ENCODE measurements around the gene MPDU1. TPM values are rescaled to one million over a fixed set of nuclear protein-coding genes. Genes with fewer than 3 reads are reported as not detected.

Gene MPDU1
- total and polyA plus RNA-seq, 4 experiments from 2014 or later: 23.8 to 50.1 (median 33.3) TPM

DNA sequence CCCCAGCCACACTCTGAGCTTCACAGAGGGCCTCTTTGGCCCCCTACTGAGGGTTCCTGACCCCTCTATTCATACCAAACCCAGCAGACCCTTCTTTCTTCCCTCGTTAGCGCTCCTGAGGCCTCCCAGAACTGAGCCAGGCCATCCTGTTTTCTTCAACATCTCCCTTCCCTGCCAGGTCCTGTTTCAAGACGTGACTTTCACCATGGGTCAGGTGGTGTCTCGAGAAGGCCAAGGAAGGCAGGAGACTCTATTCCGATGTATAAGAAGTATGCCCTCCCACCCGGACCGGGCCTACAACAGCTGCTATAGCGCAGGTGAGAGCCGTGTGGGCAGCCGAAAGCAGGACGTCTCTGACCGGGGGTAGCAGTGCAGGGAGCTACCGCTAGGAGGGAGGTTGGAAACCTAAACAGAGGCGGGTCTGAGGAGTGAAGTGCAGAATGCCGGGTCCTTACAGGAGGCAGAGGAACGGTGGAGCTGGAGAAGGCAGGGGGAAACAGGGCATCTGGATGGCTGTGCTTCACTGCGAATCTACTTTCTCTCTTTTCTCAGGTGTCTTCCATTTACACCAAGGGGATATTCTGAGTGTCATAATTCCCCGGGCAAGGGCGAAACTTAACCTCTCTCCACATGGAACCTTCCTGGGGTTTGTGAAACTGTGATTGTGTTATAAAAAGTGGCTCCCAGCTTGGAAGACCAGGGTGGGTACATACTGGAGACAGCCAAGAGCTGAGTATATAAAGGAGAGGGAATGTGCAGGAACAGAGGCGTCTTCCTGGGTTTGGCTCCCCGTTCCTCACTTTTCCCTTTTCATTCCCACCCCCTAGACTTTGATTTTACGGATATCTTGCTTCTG is 23.3 kb upstream of the MPDU1 start:
- peak overlapping the region; percentile 95 to 99 (median 97) for H3K27ac Mint-ChIP-seq
- no peaks in the 10 kb centered on the region for H3K27me3 Mint-ChIP-seq
- H3K4me3 ChIP-seq (ENCODE audit: low read length in 2 of 2): no peak overlapping the region
- peak in 2 of 5 donors; percentile 36 to 75 for DNase-seq
- peaks cover 17 to 33% of the 10 kb centered on the region in 2 donors for H3K36me3 Mint-ChIP-seq
- H3K4me1 ChIP-seq (ENCODE audit: insufficient read depth, low read length): peaks cover 38% of the 10 kb centered on the region
- H3K36me3 ChIP-seq (ENCODE audit: insufficient read depth, low read length): peaks cover 23% of the 10 kb centered on the region
- peak overlapping the region; percentile 89 to 98 (median 94) for H3K4me3 Mint-ChIP-seq
- H3K27ac ChIP-seq (ENCODE audit: low read depth, low read length): peak overlapping the region; percentile 96
- intact Hi-C loops (cut with micrococcal nuclease): loop anchor here (1.0 kb wide), 11 partner anchors 12 to 280 kb away; partner anchors contain the start of genes MPDU1 and WRAP53
- ChIA-PET CTCF (ENCODE audit: partially characterized antibody) (interaction anchor here (0.7 to 4.9 kb wide), 54 partner anchors 8 to 514 kb away, joined by 3 to 173 read pairs (median 5); partner anchors contain the start of genes ACAP1, CD68, PLSCR3 and SLC2A4), POLR2A (ENCODE audit: partially characterized antibody) (interaction anchor here (0.6 to 7.8 kb wide), 25 partner anchors 8 to 355 kb away, joined by 3 to 72 read pairs (median 9); partner anchors contain the start of genes ACAP1, DVL2, MPDU1 and POLR2A)
- peaks cover 28 to 41% (median 34%) of the 10 kb centered on the region in 4 donors for H3K4me1 Mint-ChIP-seq
- H3K27me3 ChIP-seq (ENCODE audit: insufficient read depth, low read length): no peaks in the 10 kb centered on the region
- H3K9me3 ChIP-seq (ENCODE audit: control insufficient read depth in 1 of 2, low read length in 2 of 2): no peaks in the 10 kb centered on the region
- no peaks in the 10 kb centered on the region for H3K9me3 Mint-ChIP-seq

DNA sequence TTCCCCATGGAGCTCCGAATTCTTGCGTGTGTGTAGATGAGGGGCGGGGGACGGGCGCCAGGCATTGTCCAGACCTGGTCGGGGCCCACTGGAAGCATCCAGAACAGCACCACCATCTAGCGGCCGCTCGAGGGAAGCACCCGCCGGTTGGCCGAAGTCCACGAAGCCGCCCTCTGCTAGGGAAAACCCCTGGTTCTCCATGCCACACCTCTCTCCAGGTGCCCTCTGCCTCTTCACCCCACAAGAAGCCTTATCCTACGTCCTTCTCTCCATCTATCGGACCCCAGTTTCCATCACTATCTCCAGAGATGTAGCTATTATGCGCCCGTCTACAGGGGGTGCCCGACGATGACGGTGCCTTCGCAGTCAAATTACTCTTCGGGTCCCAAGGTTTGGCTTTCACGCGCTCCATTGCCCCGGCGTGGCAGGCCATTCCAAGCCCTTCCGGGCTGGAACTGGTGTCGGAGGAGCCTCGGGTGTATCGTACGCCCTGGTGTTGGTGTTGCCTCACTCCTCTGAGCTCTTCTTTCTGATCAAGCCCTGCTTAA is 22.6 kb upstream of the MPDU1 start:
- peak; percentile 75 to 85 (median 76) for DNase-seq
- Histone ChIP-seq H3K4me1 (ENCODE audit: insufficient read depth, low read length) (peaks cover 37% of the 10 kb centered on the region), H3K4me3 (ENCODE audit: low read length in 2 of 2) (peak overlapping the region; percentile 72 to 84), H3K9me3 (ENCODE audit: control insufficient read depth in 1 of 2, low read length in 2 of 2) (no peaks in the 10 kb centered on the region), H3K27me3 (ENCODE audit: insufficient read depth, low read length) (no peaks in the 10 kb centered on the region), H3K27ac (ENCODE audit: low read depth, low read length) (peak overlapping the region; percentile 96), H3K36me3 (ENCODE audit: insufficient read depth, low read length) (peaks cover 29% of the 10 kb centered on the region)
- peaks cover 25 to 37% (median 30%) of the 10 kb centered on the region in 4 donors for H3K4me1 Mint-ChIP-seq
- no peaks in the 10 kb centered on the region for H3K27me3 Mint-ChIP-seq
- H3K4me3 Mint-ChIP-seq: peak overlapping the region; percentile 89 to 98 (median 94)
- intact Hi-C loops (cut with micrococcal nuclease): loop anchor here (1.0 kb wide), 11 partner anchors 11 to 281 kb away; partner anchors contain the start of genes MPDU1 and WRAP53
- H3K9me3 Mint-ChIP-seq: no peaks in the 10 kb centered on the region
- CTCF ChIA-PET (ENCODE audit: partially characterized antibody): interaction anchor here (0.6 to 4.9 kb wide), 55 partner anchors 9 to 515 kb away, joined by 3 to 173 read pairs (median 5); partner anchors contain the start of genes ACAP1, CD68, PLSCR3 and SLC2A4
- POLR2A ChIA-PET (ENCODE audit: partially characterized antibody): interaction anchor here (0.6 to 7.8 kb wide), 31 partner anchors 9 to 660 kb away, joined by 3 to 72 read pairs (median 6); partner anchors contain the start of genes ACAP1, DVL2, MPDU1 and POLR2A
- H3K36me3 Mint-ChIP-seq: peaks cover 14 to 36% of the 10 kb centered on the region in 2 donors
- peak overlapping the region; percentile 95 to 99 (median 97) for H3K27ac Mint-ChIP-seq

DNA sequence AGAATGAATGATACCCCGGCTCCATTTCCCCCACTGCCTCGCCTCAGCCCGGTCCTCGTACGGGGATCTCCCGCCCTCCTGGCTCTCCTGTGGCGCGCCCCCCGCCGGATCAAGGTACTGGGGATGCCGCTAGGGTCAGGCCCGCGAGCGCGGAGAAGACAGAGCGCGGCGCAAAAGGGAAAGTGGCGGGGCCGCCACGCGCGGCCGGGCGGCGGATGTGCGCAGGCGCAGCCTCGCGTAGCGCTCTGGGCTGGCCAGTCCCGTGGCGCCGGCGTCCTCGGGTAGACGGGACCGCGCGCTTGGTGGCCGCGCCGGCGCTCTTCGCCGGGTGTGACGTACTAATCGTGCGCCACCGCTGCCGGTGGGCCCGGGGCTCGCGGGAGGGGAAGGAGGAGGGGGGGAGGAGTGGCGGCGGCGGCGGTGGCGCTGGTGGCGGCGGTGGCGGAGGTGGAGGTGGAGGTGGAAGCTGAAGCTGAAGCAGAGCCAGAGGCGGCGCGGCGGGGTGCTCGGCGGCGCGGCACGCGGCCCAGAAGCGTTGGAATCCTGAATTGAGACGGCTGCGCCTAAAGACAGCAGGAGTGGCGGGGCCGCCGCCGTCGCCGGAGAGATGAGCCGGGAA is 22.0 kb upstream of the MPDU1 start, which contains the start of gene SENP3:
Gene SENP3 (plus strand): TSS at position 331 of the 619 bp plus-strand sequence. CDS start 1,158 bp downstream, outside the sequence.
- Histone ChIP-seq H3K27ac (ENCODE audit: low read depth, low read length) (peak within 1 kb of the TSS; percentile 96), H3K9me3 (ENCODE audit: control insufficient read depth in 1 of 2, low read length in 2 of 2) (no peaks in the 10 kb centered on the region), H3K27me3 (ENCODE audit: insufficient read depth, low read length) (no peaks in the 10 kb centered on the region), H3K4me3 (ENCODE audit: low read length in 2 of 2) (peak within 1 kb of the TSS; percentile 72 to 84), H3K4me1 (ENCODE audit: insufficient read depth, low read length) (peaks cover 37% of the 10 kb centered on the region), H3K36me3 (ENCODE audit: insufficient read depth, low read length) (peaks cover 25% of the 10 kb centered on the region)
- ChIA-PET CTCF (ENCODE audit: partially characterized antibody) (interaction anchor here (0.6 to 4.9 kb wide), 42 partner anchors 9 to 516 kb away, joined by 3 to 173 read pairs (median 6); partner anchors contain the start of genes ACAP1, CD68, PLSCR3 and SOX15), POLR2A (ENCODE audit: partially characterized antibody) (interaction anchor here (0.6 to 7.8 kb wide), 27 partner anchors 9 to 659 kb away, joined by 3 to 72 read pairs (median 8); partner anchors contain the start of genes ACAP1, DVL2, MPDU1 and POLR2A)
- Mint-ChIP-seq H3K4me3 (peak within 1 kb of the TSS; percentile 89 to 98 (median 94)), H3K4me1 (peaks cover 22 to 32% (median 29%) of the 10 kb centered on the region in 4 donors), H3K9me3 (no peaks in the 10 kb centered on the region), H3K36me3 (peaks cover 11 to 34% of the 10 kb centered on the region in 2 donors), H3K27ac (peak within 1 kb of the TSS; percentile 95 to 99 (median 97)), H3K27me3 (no peaks in the 10 kb centered on the region)
- DNase-seq: peak; percentile 89 to 93 (median 91)
- intact Hi-C loops (cut with micrococcal nuclease): loop anchor here (1.0 kb wide), 11 partner anchors 11 to 281 kb away; partner anchors contain the start of genes MPDU1 and WRAP53

DNA sequence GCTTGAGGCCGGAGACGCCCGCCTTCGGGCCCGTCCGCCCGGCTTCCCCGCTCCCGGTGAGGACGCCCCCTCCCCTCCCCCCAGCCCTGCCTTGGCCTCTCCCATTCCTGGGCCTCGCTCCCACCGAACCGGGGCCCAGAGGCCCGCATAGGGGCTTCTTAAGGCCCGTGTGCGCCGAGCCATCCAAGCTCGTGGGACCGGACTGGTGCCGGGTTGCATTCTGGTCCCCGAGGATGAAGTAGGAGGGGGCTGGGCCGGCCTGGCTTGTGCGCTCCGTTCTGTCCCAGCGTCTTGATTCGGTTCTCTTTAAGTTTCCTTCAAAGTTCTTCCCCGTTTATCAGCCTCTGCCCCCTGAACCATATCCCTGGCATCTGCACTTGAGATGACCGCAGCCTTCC is 21.4 kb upstream of the MPDU1 start:
- peak overlapping the region; percentile 81 to 96 (median 93) for H3K27ac Mint-ChIP-seq
- H3K4me1 ChIP-seq (ENCODE audit: insufficient read depth, low read length): peaks cover 37% of the 10 kb centered on the region
- H3K36me3 ChIP-seq (ENCODE audit: insufficient read depth, low read length): peaks cover 26% of the 10 kb centered on the region
- CTCF ChIA-PET (ENCODE audit: partially characterized antibody): interaction anchor here (1.9 to 4.9 kb wide), 6 partner anchors 27 to 207 kb away, joined by 8 to 173 read pairs (median 44); partner anchors contain the start of genes SOX15, TMEM102 and TMEM95
- H3K4me3 Mint-ChIP-seq: peak overlapping the region; percentile 80 to 94 (median 88)
- H3K27me3 ChIP-seq (ENCODE audit: insufficient read depth, low read length): no peaks in the 10 kb centered on the region
- peak overlapping the region; percentile 96 for H3K27ac ChIP-seq (ENCODE audit: low read depth, low read length)
- peaks cover 15 to 38% of the 10 kb centered on the region in 2 donors for H3K36me3 Mint-ChIP-seq
- intact Hi-C loops (cut with micrococcal nuclease): no loop called here
- H3K4me3 ChIP-seq (ENCODE audit: low read length in 2 of 2): peak overlapping the region; percentile 58 to 72
- DNase-seq: no peak
- no peaks in the 10 kb centered on the region for H3K27me3 Mint-ChIP-seq
- no peaks in the 10 kb centered on the region for H3K9me3 Mint-ChIP-seq
- H3K4me1 Mint-ChIP-seq: peaks cover 22 to 31% (median 30%) of the 10 kb centered on the region in 4 donors
- POLR2A ChIA-PET (ENCODE audit: partially characterized antibody): interaction anchor here (0.9 to 7.8 kb wide), 14 partner anchors 11 to 226 kb away, joined by 3 to 72 read pairs (median 18); partner anchors contain the start of genes ACAP1, MPDU1, POLR2A and TMEM102
- no peaks in the 10 kb centered on the region for H3K9me3 ChIP-seq (ENCODE audit: control insufficient read depth in 1 of 2, low read length in 2 of 2)

DNA sequence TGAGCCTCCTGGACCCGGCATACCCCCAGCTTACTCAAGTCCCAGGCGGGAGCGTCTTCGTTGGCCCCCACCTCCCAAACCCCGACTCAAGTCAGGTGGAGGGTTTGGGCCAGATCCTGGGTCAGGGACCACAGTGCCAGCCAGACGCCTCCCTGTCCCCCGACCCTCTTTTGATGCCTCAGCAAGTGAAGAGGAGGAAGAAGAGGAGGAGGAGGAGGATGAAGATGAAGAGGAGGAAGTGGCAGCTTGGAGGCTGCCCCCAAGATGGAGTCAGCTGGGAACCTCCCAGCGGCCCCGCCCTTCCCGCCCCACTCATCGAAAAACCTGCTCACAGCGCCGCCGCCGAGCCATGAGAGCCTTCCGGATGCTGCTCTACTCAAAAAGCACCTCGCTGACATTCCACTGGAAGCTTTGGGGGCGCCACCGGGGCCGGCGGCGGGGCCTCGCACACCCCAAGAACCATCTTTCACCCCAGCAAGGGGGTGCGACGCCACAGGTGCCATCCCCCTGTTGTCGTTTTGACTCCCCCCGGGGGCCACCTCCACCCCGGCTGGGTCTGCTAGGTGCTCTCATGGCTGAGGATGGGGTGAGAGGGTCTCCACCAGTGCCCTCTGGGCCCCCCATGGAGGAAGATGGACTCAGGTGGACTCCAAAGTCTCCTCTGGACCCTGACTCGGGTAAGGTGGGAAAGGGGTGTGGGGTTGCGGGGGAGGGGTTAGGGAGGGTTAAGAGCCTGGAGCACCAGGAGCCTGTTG is 20.4 kb upstream of the MPDU1 start:
- POLR2A ChIA-PET (ENCODE audit: partially characterized antibody): interaction anchor here (0.7 to 7.8 kb wide), 6 partner anchors 10 to 84 kb away, joined by 3 to 72 read pairs (median 20); partner anchors contain the start of genes CD68, MPDU1, TNFSF12 and ZBTB4
- intact Hi-C loops (cut with micrococcal nuclease): no loop called here
- no peak for DNase-seq
- H3K4me1 Mint-ChIP-seq: peaks cover 22 to 32% (median 31%) of the 10 kb centered on the region in 4 donors
- H3K9me3 Mint-ChIP-seq: no peaks in the 10 kb centered on the region
- Histone ChIP-seq H3K4me1 (ENCODE audit: insufficient read depth, low read length) (peaks cover 33% of the 10 kb centered on the region), H3K4me3 (ENCODE audit: low read length in 2 of 2) (no peak overlapping the region), H3K27ac (ENCODE audit: low read depth, low read length) (peak overlapping the region; percentile 96), H3K36me3 (ENCODE audit: insufficient read depth, low read length) (peaks cover 31% of the 10 kb centered on the region), H3K27me3 (ENCODE audit: insufficient read depth, low read length) (no peaks in the 10 kb centered on the region), H3K9me3 (ENCODE audit: control insufficient read depth in 1 of 2, low read length in 2 of 2) (no peaks in the 10 kb centered on the region)
- H3K36me3 Mint-ChIP-seq: peaks cover 19 to 44% of the 10 kb centered on the region in 2 donors
- CTCF ChIA-PET (ENCODE audit: partially characterized antibody): interaction anchor here (1.9 to 4.9 kb wide), 2 partner anchors 50 to 127 kb away, joined by 5 to 51 read pairs; partner anchors contain the start of gene TMEM102
- no peaks in the 10 kb centered on the region for H3K27me3 Mint-ChIP-seq
- H3K27ac Mint-ChIP-seq: peak overlapping the region in 6 of 7 donors; percentile 81 to 95 (median 90)
- peak overlapping the region; percentile 80 to 94 (median 86) for H3K4me3 Mint-ChIP-seq

All from CD4-positive, alpha-beta memory T cell (primary cell).